Activated naive CD4-positive, alpha-beta T cell treated with anti-CD3 and anti-CD28 coated beads, Interleukin-2, amount 50 U/mL, for 16 hours (primary cell): ENCODE data around the gene FBXO46.

Source experiments
- DNase-seq: peaks from one replicate; pipeline ENCODE4 v3.0.0-alpha.2; 2020

FBXO46 gene

GRCh38 chr19:45681391-45682015 is 49.2 kb downstream of the FBXO46 start:
- peak; percentile 83 for DNase-seq

GRCh38 chr19:45677351-45678230 is 53.1 kb downstream of the FBXO46 start:
- DNase-seq: peak; percentile 89

DNA sequence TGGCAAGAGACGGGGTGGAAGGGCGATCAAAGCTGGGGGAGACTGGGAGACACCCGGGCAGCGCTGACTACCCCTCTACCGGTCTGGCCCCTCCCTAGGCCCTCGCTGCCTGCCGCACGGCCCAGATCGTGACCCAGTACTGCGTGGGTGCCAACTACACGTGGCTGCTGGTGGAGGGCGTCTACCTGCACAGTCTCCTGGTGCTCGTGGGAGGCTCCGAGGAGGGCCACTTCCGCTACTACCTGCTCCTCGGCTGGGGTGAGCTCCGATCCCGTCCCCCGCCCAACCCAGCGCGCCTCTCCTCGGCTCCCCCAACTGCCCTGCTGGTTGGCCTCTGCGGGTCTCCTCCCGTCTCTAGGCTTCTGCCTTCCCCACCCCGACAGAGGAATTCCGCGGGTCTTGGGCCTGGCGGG is 53.8 kb downstream of the FBXO46 start:
- DNase-seq: peak; percentile 64

- no peak for DNase-seq
Observed at GRCh38 chr19:45674946-45675345, 55.8 kb downstream of the FBXO46 start.

GRCh38 chr19:45670670-45671453 is 59.8 kb downstream of the FBXO46 start:
- peak; percentile 58 for DNase-seq

- DNase-seq: peak; percentile 45
Observed at GRCh38 chr19:45668342-45668871, 62.3 kb downstream of the FBXO46 start.

- DNase-seq: peak; percentile 61
Observed at GRCh38 chr19:45667620-45668341, 62.9 kb downstream of the FBXO46 start, which contains the start of gene GIPR. TSS of gene GIPR (plus strand) at chr19:45668221. CDS start at chr19:45669521, 1,300 bp downstream.

- DNase-seq: no peak
Observed at GRCh38 chr19:45664575-45664974, 66.1 kb downstream of the FBXO46 start.

DNA sequence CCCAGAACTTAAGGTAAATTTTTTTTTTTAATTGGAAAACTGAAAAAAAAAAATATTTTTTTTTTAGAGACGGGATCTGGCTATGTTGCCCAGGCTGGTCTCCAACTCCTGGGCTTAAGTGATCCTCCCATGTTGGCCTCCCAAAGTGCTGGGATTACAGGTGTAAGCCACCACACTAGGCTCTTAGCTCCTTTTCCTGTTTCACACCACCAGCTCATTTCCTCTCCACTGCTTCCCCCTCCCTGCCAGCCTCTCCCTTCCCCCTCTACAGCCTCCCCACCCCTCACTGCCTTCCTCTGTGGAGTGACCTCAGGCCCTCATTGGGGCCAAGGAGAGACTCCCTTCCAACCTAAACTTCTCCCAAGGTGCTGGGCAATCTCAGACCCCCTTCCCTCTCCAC is 66.9 kb downstream of the FBXO46 start:
- no peak for DNase-seq

GRCh38 chr19:45660636-45661035 is 70.1 kb downstream of the FBXO46 start:
- no peak for DNase-seq
